Gastroesophageal sphincter (tissue), 3 donors: Measurements from ENCODE around the gene FIGNL2.

Experiments
- POLR2A ChIP-seq, 2 donors: fragments of 450-650 bp; IDR thresholded peaks; one replicate each; pipeline ENCODE4 v1.6.1; 2017; ENCODE audit warnings: antibody characterized with exemption in 2 of 2, mild to moderate bottlenecking in 2 of 2, moderate library complexity in 1 of 2
- POLR2AphosphoS5 ChIP-seq: sonication (generic); formaldehyde crosslinking; IDR thresholded peaks from one replicate; pipeline ENCODE4 v1.6.1; 2017; ENCODE audit warnings: antibody characterized with exemption
- TF ChIP-seq, protein P1 (sequence below), 4 experiments: fragments of 200-600 bp in 2 of 4; fragments of 450-650 bp in 2 of 4; sonication (generic) in 1 of 4; IDR thresholded peaks; one replicate each; pipeline ENCODE4 v1.5.1; 2017 to 2019; ENCODE audit warnings: antibody characterized with exemption in 4 of 4, mild to moderate bottlenecking in 2 of 4, moderate library complexity in 2 of 4

DNA sequence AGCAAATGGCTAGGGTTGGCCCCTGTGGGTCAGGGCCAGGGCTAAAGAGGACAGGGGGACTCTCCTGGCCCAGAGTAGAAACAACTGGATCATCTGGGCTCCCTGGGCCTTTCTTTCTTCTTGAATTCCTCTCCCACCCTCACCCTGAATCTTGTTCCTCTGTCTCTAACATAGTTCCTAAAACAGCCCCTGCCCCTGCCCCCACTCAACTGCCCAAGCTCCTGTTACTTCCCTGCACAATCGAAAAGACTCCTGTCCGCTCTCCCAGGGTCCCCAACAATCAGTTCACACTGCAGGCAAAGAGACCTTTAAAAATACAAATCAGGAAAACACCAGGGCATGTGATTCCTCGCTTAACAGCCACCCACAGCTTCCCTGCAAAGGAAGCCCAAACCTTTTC lies 21.4 kb upstream of the FIGNL2 start:
- TF ChIP-seq, protein P1, sequence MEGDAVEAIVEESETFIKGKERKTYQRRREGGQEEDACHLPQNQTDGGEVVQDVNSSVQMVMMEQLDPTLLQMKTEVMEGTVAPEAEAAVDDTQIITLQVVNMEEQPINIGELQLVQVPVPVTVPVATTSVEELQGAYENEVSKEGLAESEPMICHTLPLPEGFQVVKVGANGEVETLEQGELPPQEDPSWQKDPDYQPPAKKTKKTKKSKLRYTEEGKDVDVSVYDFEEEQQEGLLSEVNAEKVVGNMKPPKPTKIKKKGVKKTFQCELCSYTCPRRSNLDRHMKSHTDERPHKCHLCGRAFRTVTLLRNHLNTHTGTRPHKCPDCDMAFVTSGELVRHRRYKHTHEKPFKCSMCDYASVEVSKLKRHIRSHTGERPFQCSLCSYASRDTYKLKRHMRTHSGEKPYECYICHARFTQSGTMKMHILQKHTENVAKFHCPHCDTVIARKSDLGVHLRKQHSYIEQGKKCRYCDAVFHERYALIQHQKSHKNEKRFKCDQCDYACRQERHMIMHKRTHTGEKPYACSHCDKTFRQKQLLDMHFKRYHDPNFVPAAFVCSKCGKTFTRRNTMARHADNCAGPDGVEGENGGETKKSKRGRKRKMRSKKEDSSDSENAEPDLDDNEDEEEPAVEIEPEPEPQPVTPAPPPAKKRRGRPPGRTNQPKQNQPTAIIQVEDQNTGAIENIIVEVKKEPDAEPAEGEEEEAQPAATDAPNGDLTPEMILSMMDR (IDR thresholded peaks at IDR 0.05), result no peak
- no peak for TF ChIP-seq POLR2AphosphoS5
- TF ChIP-seq POLR2A (IDR thresholded peaks at IDR 0.05), result no peak
